CD14-positive monocyte (primary cell): ENCODE measurements around the gene CFAP299. TPM values are rescaled to one million over a fixed set of nuclear protein-coding genes. Genes with fewer than 3 reads are reported as not detected.

ENCODE experiments used
- DNase-seq, 3 donors: peaks; one replicate each; pipeline ENCODE4 v3.0.0-alpha.2; 2011 to 2022
- H2AFZ ChIP-seq: 2 replicates; pipeline ENCODE4 v1.6.0; 2012; ENCODE audit warnings: mild to moderate bottlenecking, low read depth, low read length, inconsistent platforms; ENCODE audit not compliant: insufficient read depth, poor library complexity, severe bottlenecking
- H3K27ac ChIP-seq, 2 donors: 1 replicate in 1 of 2; 2 replicates in 1 of 2; pipeline ENCODE4 v1.5.1; 2012 to 2013; ENCODE audit warnings: low read length in 2 of 2, control low read depth in 1 of 2, inconsistent platforms in 1 of 2, low read depth in 1 of 2, mild to moderate bottlenecking in 1 of 2
- H3K27me3 ChIP-seq, 2 donors: one replicate each; pipeline versions ENCODE4 v1.6.0 to v1.6.1; 2011 to 2013; ENCODE audit warnings: low read length in 2 of 2; ENCODE audit not compliant: control insufficient read depth in 2 of 2, insufficient read depth in 2 of 2
- H3K36me3 ChIP-seq, 2 donors: replicated peaks in 1 of 2; 1 replicate in 1 of 2; 2 replicates in 1 of 2; pipeline versions ENCODE4 v1.5.1 to v1.6.1; 2012 to 2013; ENCODE audit warnings: low read length in 2 of 2, control low read depth in 1 of 2, inconsistent platforms in 1 of 2, mild to moderate bottlenecking in 1 of 2; ENCODE audit not compliant: insufficient read depth in 2 of 2, control insufficient read depth in 1 of 2
- H3K4me1 ChIP-seq, 2 donors: 1 replicate in 1 of 2; 2 replicates in 1 of 2; pipeline versions ENCODE4 v1.5.1 to v1.6.1; 2012 to 2013; ENCODE audit warnings: low read length in 2 of 2, control low read depth in 1 of 2, inconsistent platforms in 1 of 2, mild to moderate bottlenecking in 1 of 2, moderate library complexity in 1 of 2; ENCODE audit not compliant: insufficient read depth in 2 of 2, control insufficient read depth in 1 of 2
- H3K4me2 ChIP-seq: replicated peaks from 2 replicates; pipeline ENCODE3; 2012; ENCODE audit warnings: low read length, moderate library complexity, mild to moderate bottlenecking; ENCODE audit not compliant: poor library complexity, severe bottlenecking; ENCODE audit errors: extremely low read depth
- H3K4me3 ChIP-seq, 3 experiments: fragments of 200-600 bp in 1 of 3; sonication (generic) in 1 of 3; replicated peaks in 1 of 3; 1 replicate in 2 of 3; 2 replicates in 1 of 3; pipeline ENCODE4 v1.5.1; 2011 to 2013; ENCODE audit warnings: low read length in 3 of 3, mild to moderate bottlenecking in 3 of 3, control low read depth in 2 of 3, low read depth in 2 of 3, inconsistent platforms in 1 of 3, moderate library complexity in 1 of 3
- H3K79me2 ChIP-seq: 2 replicates; pipeline ENCODE4 v1.6.0; 2012; ENCODE audit warnings: mild to moderate bottlenecking, control low read depth, inconsistent platforms, low read length, moderate library complexity; ENCODE audit not compliant: insufficient read depth
- H3K9ac ChIP-seq: 2 replicates; pipeline ENCODE4 v1.6.0; 2017; ENCODE audit warnings: low read length, mild to moderate bottlenecking; ENCODE audit not compliant: insufficient read depth, poor library complexity, severe bottlenecking
- H3K9me3 ChIP-seq, 2 donors: replicated peaks in 1 of 2; 1 replicate in 1 of 2; 2 replicates in 1 of 2; pipeline versions ENCODE4 v1.5.1 to v1.6.1; 2012 to 2013; ENCODE audit warnings: low read length in 2 of 2, control low read depth in 1 of 2; ENCODE audit not compliant: control insufficient read depth in 1 of 2, insufficient read depth in 1 of 2
- H4K20me1 ChIP-seq: 2 replicates; pipeline ENCODE4 v1.6.0; 2012; ENCODE audit warnings: mild to moderate bottlenecking, low read length, control low read depth, moderate library complexity; ENCODE audit not compliant: insufficient read depth
- H3K27ac Mint-ChIP-seq, 7 donors: one replicate each; pipeline ENCODE4 v1.8.0; 2020; ENCODE audit warnings: mild to moderate bottlenecking in 7 of 7, mixed read lengths in 7 of 7, moderate library complexity in 6 of 7, inconsistent platforms in 2 of 7
- H3K27me3 Mint-ChIP-seq, 3 donors: one replicate each; pipeline ENCODE4 v1.8.0; 2021 to 2022; ENCODE audit warnings: low read depth in 3 of 3, mild to moderate bottlenecking in 3 of 3, mixed read lengths in 3 of 3, moderate library complexity in 3 of 3, inconsistent platforms in 1 of 3
- H3K36me3 Mint-ChIP-seq, 2 donors: one replicate each; pipeline ENCODE4 v1.8.0; 2020; ENCODE audit warnings: mixed read lengths in 2 of 2, inconsistent platforms in 1 of 2, mild to moderate bottlenecking in 1 of 2
- H3K4me1 Mint-ChIP-seq: one replicate; pipeline ENCODE4 v1.8.0; 2020; ENCODE audit warnings: mild to moderate bottlenecking, mixed read lengths
- H3K4me3 Mint-ChIP-seq, 2 donors: one replicate each; pipeline ENCODE4 v1.8.0; 2020; ENCODE audit warnings: mild to moderate bottlenecking in 2 of 2, mixed read lengths in 2 of 2, moderate library complexity in 1 of 2
- H3K9me3 Mint-ChIP-seq, 7 donors: one replicate each; pipeline ENCODE4 v1.8.0; 2020 to 2022; ENCODE audit warnings: mixed read lengths in 7 of 7, mild to moderate bottlenecking in 6 of 7, moderate library complexity in 6 of 7, inconsistent platforms in 2 of 7
- WGBS: methylation state at CpG from one replicate; pipeline ENCODE4 v1.1.5; 2013; ENCODE audit warnings: missing lambda C conversion rate; ENCODE audit not compliant: insufficient coverage; 5-methylcytosine and 5-hydroxymethylcytosine counted together
- intact Hi-C, 2 donors: fragments of 100-400 bp; cut with micrococcal nuclease; formaldehyde crosslinking; loops; one replicate each; pipeline versions ENCODE4 v1.15.0 to v1.15.1; 2023
- polyA plus RNA-seq, 3 donors: library from polyadenylated mRNA; depleted of rRNA in 1 of 3; unstranded in 2 of 3; stranded (reverse) in 1 of 3; fragments of 300-500 nt in 2 of 3; fragments of >200 nt in 1 of 3; fragmentation: Illumina TruSeq in 2 of 3; gene quantifications; 1 replicate in 2 of 3; 2 replicates in 1 of 3; pipeline ENCODE4 v1.2.3, GENCODE V29; 2012 to 2021
- TF ChIP-seq, protein P1 (sequence below): fragments of 200-600 bp; IDR thresholded peaks from one replicate; pipeline ENCODE4 v1.8.0; 2022; ENCODE audit warnings: antibody characterized with exemption, mild to moderate bottlenecking

CFAP299 gene
- polyA plus RNA-seq, 3 donors = not detected

DNA sequence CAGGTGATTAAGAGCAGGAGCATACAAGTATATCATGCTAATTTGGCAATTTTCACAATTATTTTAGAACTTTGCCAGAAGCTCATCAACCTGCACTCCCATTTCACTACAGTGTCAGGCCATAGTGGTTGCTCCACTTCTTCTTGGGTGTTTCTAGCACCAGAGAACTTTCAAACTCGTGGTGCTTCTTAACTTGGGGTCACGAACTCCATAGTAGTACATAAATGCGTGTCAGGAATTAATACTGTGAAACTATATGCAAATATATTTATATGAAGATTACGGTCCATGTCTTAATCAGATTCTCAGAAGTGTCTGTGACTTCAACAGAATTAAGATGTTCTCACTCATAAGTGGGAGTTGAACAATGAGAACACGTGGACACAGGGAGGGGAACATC is 440.6 kb downstream of the CFAP299 start:
- no peaks in the 10 kb centered on the region for H3K4me1 Mint-ChIP-seq
- no peaks in the 10 kb centered on the region for H3K9me3 Mint-ChIP-seq
- no peak overlapping the region for H3K4me3 Mint-ChIP-seq

DNA sequence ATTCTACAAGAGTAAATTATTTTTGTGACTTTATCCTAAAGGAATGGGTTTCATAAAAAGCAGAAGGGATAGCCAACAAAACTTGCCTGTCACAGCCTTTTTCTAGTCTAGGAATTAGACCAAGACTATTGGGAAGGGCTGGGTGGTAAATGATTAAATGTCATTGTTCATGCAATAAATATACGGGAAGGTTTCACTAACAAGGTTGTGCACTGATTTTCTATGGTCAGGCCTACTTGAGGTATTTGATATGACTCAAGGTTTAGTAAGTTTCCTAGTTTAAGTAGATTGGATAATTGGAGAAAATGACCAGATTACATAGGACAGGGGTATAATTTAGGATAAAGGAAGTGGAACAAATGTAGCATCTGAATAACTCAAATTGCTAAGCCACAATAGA is 445.9 kb downstream of the CFAP299 start:
- Histone ChIP-seq H3K9me3 (no peaks in the 10 kb centered on the region), H3K79me2 (no peaks in the 10 kb centered on the region), H3K36me3 (no peaks in the 10 kb centered on the region), H3K9ac (no peak overlapping the region), H3K27ac (no peak overlapping the region), H2AFZ (no peak overlapping the region), H3K4me1 (no peaks in the 10 kb centered on the region), H3K27me3 (no peaks in the 10 kb centered on the region), H3K4me3 (no peak overlapping the region), H4K20me1 (no peaks in the 10 kb centered on the region), H3K4me2 (no peak overlapping the region)
- DNase-seq = no peak
- H3K36me3 Mint-ChIP-seq = no peaks in the 10 kb centered on the region
- intact Hi-C loops = no loop called here
- H3K27me3 Mint-ChIP-seq = no peaks in the 10 kb centered on the region
- H3K27ac Mint-ChIP-seq = no peak overlapping the region
- TF ChIP-seq, protein P1, sequence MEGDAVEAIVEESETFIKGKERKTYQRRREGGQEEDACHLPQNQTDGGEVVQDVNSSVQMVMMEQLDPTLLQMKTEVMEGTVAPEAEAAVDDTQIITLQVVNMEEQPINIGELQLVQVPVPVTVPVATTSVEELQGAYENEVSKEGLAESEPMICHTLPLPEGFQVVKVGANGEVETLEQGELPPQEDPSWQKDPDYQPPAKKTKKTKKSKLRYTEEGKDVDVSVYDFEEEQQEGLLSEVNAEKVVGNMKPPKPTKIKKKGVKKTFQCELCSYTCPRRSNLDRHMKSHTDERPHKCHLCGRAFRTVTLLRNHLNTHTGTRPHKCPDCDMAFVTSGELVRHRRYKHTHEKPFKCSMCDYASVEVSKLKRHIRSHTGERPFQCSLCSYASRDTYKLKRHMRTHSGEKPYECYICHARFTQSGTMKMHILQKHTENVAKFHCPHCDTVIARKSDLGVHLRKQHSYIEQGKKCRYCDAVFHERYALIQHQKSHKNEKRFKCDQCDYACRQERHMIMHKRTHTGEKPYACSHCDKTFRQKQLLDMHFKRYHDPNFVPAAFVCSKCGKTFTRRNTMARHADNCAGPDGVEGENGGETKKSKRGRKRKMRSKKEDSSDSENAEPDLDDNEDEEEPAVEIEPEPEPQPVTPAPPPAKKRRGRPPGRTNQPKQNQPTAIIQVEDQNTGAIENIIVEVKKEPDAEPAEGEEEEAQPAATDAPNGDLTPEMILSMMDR = no peak
- peaks cover 0 to 3% (median 2%) of the 10 kb centered on the region in 7 donors for H3K9me3 Mint-ChIP-seq
- H3K4me1 Mint-ChIP-seq = no peaks in the 10 kb centered on the region
- H3K4me3 Mint-ChIP-seq = no peak overlapping the region
- WGBS = 78% methylated on average over 1 of the region's 1 CpG

More for the DNA sequence above, 440.6 kb downstream of the CFAP299 start:
- no peaks in the 10 kb centered on the region for H3K9me3 ChIP-seq
- H3K27ac Mint-ChIP-seq = no peak overlapping the region
- H3K27me3 Mint-ChIP-seq = no peaks in the 10 kb centered on the region
- no peak overlapping the region for H3K27ac ChIP-seq
- DNase-seq = no peak
- intact Hi-C loops = no loop called here
- H3K36me3 Mint-ChIP-seq = no peaks in the 10 kb centered on the region
- no peak overlapping the region for H2AFZ ChIP-seq
- no peaks in the 10 kb centered on the region for H4K20me1 ChIP-seq
- WGBS = no CpG with 5 or more reads among the region's 5 CpGs
- H3K9ac ChIP-seq = no peak overlapping the region
- H3K27me3 ChIP-seq = no peaks in the 10 kb centered on the region
- H3K4me2 ChIP-seq = no peak overlapping the region
- no peaks in the 10 kb centered on the region for H3K4me1 ChIP-seq
- H3K79me2 ChIP-seq = no peaks in the 10 kb centered on the region
- TF ChIP-seq, protein P1 = no peak
- H3K4me3 ChIP-seq = no peak overlapping the region
- H3K36me3 ChIP-seq = no peaks in the 10 kb centered on the region
